Heart left ventricle (tissue), 16 donors: ENCODE results near the gene CAPN9. TPM values are rescaled to one million over a fixed set of nuclear protein-coding genes. Genes with fewer than 3 reads are reported as not detected.
A peak's percentile ranks its signal among the peaks of the same experiment; 100 is the strongest.

Experiments
- ATAC-seq, 4 donors: fragments of 200-7000 bp; cut with Tn5 transposase; one replicate each; pipeline ENCODE4 v1.9.1; 2020 to 2022; ENCODE audit warnings: moderate library complexity in 4 of 4, mild to moderate bottlenecking in 3 of 4, moderate number of reproducible peaks in 1 of 4
- DNase-seq, 5 donors: peaks; one replicate each; pipeline ENCODE4 v3.0.0-alpha.2; 2020
- H3K27ac ChIP-seq, 12 donors: fragments of 200-600 bp; sonication (generic) in 4 of 12; one replicate each; pipeline versions ENCODE4 v1.5.0 to v1.8.0; 2016 to 2022; ENCODE audit warnings: mild to moderate bottlenecking in 2 of 12
- H3K27me3 ChIP-seq, 9 donors: fragments of 200-600 bp; sonication (generic) in 2 of 9; one replicate each; pipeline versions ENCODE4 v1.5.1 to v1.8.0; 2016 to 2022; ENCODE audit warnings: mild to moderate bottlenecking in 3 of 9
- H3K36me3 ChIP-seq, 9 donors: fragments of 200-600 bp; sonication (generic) in 2 of 9; one replicate each; pipeline versions ENCODE4 v1.5.0 to v1.8.0; 2018 to 2022; ENCODE audit warnings: mild to moderate bottlenecking in 2 of 9
- H3K4me1 ChIP-seq, 12 donors: fragments of 200-600 bp; sonication (generic) in 4 of 12; one replicate each; pipeline versions ENCODE4 v1.5.0 to v1.8.0; 2016 to 2022; ENCODE audit warnings: mild to moderate bottlenecking in 3 of 12
- H3K4me3 ChIP-seq, 12 donors: fragments of 200-600 bp; sonication (generic) in 4 of 12; one replicate each; pipeline versions ENCODE4 v1.5.0 to v1.8.0; 2017 to 2022; ENCODE audit warnings: mild to moderate bottlenecking in 9 of 12, moderate library complexity in 4 of 12
- H3K9me3 ChIP-seq, 12 donors: fragments of 200-600 bp; sonication (generic) in 4 of 12; one replicate each; pipeline versions ENCODE4 v1.5.0 to v1.8.0; 2016 to 2022; ENCODE audit warnings: mild to moderate bottlenecking in 1 of 12
- POLR2A ChIP-seq, 2 donors: fragments of 450-650 bp; IDR thresholded peaks; one replicate each; pipeline ENCODE4 v1.6.1; 2017; ENCODE audit warnings: antibody characterized with exemption in 2 of 2, mild to moderate bottlenecking in 2 of 2, moderate library complexity in 2 of 2
- WGBS, 4 donors: extraction: QIAGEN DNeasy Blood & Tissue Kit in 2 of 4; methylation state at CpG; one replicate each; pipeline versions ENCODE4 v1.1.5 to v1.1.7; 2013 to 2018; 5-methylcytosine and 5-hydroxymethylcytosine counted together
- intact Hi-C, 10 donors: fragments of 100-400 bp; cut with DNase I; formaldehyde crosslinking; loops; one replicate each; pipeline versions ENCODE4 v1.11.1 to v1.14.2; 2022
- polyA plus RNA-seq, 2 donors: library from polyadenylated mRNA; stranded (reverse); fragments of 200-250 nt; gene quantifications; one replicate each; pipeline ENCODE4 v1.2.3, GENCODE V29; 2013
- total RNA-seq, 9 donors: library from RNA; depleted of rRNA in 2 of 9; stranded (reverse); fragments of >200 nt in 2 of 9; fragmentation: NEBNext Ultra II Directional in 3 of 9; extraction: Animal tissue kit (Norgen Biotek cat#: 25700) in 3 of 9; gene quantifications; one replicate each; pipeline versions ENCODE4 v1.1.0 to v1.2.4, GENCODE V29; 2016 to 2023
- TF ChIP-seq, protein P1 (sequence below), 12 donors: fragments of 200-600 bp; sonication (generic) in 4 of 12; IDR thresholded peaks; one replicate each; pipeline versions ENCODE4 v1.5.0 to v1.8.0; 2018 to 2022; ENCODE audit warnings: antibody characterized with exemption in 12 of 12, mild to moderate bottlenecking in 5 of 12
- donor health status: ischemic (EF 13 %, LVEDD 7.1; RV severe dilation, severe dysfunction).
- donor health status: healthy with polysubstance abuse.
- donor health status: DM: no; HTN: yes; CAD: no.
- donor health status: DM: no; HTN: no; CAD: no.
- donor health status: ischemic (EF 25% LVEDD 6.9; RV normal size, moderate dysfunction).
- donor health status: ischemic (EF 25% LVEDD 5.7; RV mildly dilated, moderate dysfunction).
- donor health status: healthy.
- donor health status: DM: yes; HTN: yes; CAD: no.
- donor health status: ischemic (EF 35%, LVEDD 5.7; RV mildly dilated, moderate dysfunction).
- donor health status: nonischemic (EF 11% LVEDD 7.7; RV severe dilation, severe dysfunction).
- donor health status: DM: yes; HTN: yes; CAD: no.
- donor health status: PGD.
- donor health status: ischemic (EF 29% LVEDD 5.4; RV normal size, mild dysfunction).
- donor health status: nonischemic (EF 23%, LVEDD 6.1; RV moderate dilation, normal function).

Gene CAPN9
- total and polyA plus RNA-seq, 11 donors: 0.04 to 0.31 (median 0.17) TPM; not detected in 7

DNA sequence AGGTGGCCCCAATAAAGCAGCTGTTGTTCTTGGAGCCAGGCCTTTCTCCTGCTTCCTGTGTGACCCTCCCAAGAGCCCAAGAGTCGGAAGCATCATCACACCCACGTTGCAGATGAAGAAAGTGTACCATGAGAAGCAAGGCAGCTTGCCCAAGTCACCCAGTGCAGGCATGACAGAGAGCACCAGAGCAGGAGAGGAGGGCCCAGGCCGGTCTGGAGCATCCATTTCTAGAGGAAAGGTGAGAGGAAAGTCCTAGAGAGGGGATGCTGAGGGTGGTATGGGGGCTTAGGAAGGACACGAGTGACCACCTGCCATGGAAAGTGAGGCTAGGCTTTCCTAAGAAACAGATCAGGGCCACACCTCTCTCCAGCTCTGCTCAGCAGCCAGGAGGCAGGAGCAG lies 74.2 kb downstream of the CAPN9 start:
- intact Hi-C loops: loop anchor here in 2 of 10 donors (5.0 to 10.0 kb wide), 2 partner anchors 46 to 53 kb away; partner anchors contain the start of gene C1orf198 (in 1 of the 2)
- no peak for ATAC-seq
- Histone ChIP-seq H3K27ac (peak overlapping the region in 5 of 12 donors; percentile 47 to 91 (median 77)), H3K27me3 (no peaks in the 10 kb centered on the region), H3K9me3 (no peaks in the 10 kb centered on the region), H3K4me3 (no peak overlapping the region), H3K4me1 (peaks cover 4 to 68% (median 44%) of the 10 kb centered on the region in 12 donors), H3K36me3 (no peaks in the 10 kb centered on the region)
- WGBS, 4 donors: 66 to 78% (median 71%) methylated on average over 4 of the region's 4 CpGs
- TF ChIP-seq, protein P1, sequence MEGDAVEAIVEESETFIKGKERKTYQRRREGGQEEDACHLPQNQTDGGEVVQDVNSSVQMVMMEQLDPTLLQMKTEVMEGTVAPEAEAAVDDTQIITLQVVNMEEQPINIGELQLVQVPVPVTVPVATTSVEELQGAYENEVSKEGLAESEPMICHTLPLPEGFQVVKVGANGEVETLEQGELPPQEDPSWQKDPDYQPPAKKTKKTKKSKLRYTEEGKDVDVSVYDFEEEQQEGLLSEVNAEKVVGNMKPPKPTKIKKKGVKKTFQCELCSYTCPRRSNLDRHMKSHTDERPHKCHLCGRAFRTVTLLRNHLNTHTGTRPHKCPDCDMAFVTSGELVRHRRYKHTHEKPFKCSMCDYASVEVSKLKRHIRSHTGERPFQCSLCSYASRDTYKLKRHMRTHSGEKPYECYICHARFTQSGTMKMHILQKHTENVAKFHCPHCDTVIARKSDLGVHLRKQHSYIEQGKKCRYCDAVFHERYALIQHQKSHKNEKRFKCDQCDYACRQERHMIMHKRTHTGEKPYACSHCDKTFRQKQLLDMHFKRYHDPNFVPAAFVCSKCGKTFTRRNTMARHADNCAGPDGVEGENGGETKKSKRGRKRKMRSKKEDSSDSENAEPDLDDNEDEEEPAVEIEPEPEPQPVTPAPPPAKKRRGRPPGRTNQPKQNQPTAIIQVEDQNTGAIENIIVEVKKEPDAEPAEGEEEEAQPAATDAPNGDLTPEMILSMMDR (IDR thresholded peaks at IDR 0.05): no peak
- TF ChIP-seq POLR2A (IDR thresholded peaks at IDR 0.05): no peak
- no peak for DNase-seq

DNA sequence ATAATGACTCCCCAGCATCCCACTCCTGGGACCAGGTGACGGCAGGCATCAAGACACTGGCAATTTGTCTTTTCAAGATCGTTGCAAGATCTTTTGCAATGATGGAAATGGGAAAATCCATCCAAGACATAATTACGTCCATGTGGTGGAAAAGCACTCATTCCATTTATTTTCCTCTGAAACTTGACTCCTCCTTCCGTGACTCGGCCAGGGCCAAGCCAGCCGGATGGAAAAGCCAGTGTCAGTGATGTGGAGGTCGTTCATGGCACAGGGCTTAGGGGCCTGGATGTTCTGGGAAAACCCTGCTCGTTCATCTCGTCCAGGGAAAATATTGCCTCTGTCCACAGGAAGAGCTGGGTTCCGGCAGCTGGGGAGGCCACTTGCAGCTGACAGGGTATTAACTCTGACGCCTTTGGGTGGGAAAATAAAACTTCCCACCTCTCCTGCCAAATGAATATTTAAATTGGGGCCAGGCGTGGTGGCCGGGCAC lies 74.9 kb downstream of the CAPN9 start:
- 62 to 78% (median 68%) methylated on average over 11 to 13 of the region's 13 CpGs for WGBS, 4 donors
- Histone ChIP-seq H3K27ac (peak overlapping the region in 8 of 12 donors; percentile 12 to 94 (median 84)), H3K9me3 (no peaks in the 10 kb centered on the region), H3K4me3 (no peak overlapping the region), H3K4me1 (peaks cover 4 to 76% (median 51%) of the 10 kb centered on the region in 12 donors), H3K27me3 (no peaks in the 10 kb centered on the region), H3K36me3 (no peaks in the 10 kb centered on the region)
- DNase-seq: peak in 3 of 5 donors; percentile 64 to 71 (median 64)
- intact Hi-C loops: loop anchor here in 2 of 10 donors (5.0 to 10.0 kb wide), 2 partner anchors 45 to 53 kb away; partner anchors contain the start of gene C1orf198 (in 1 of the 2)
- no peak for TF ChIP-seq POLR2A (IDR thresholded peaks at IDR 0.05)
- TF ChIP-seq, protein P1 (IDR thresholded peaks at IDR 0.05): no peak
- peak in 2 of 4 donors; percentile 40 to 43 for ATAC-seq

DNA sequence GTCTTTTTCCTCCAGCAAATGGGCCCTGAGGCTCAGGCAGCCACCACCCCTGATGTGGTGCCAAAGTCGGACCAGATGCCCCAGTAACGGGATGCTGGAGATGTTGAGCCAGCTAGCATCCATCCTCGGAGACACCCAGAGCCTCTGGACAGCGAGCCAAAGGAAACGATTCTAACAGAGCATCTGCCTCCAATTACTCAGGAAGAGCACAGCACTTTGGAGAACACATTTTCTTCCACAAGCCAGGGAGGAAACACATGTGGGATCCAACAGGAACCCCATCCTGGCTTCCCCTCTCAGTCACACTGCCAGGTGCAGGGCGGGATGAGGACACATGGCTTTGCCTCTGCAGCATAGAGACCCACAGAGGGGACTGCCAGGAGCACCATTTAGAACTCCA lies 76.2 kb downstream of the CAPN9 start:
- Histone ChIP-seq H3K27ac (peak overlapping the region; percentile 17 to 94 (median 82)), H3K36me3 (no peaks in the 10 kb centered on the region), H3K9me3 (no peaks in the 10 kb centered on the region), H3K4me3 (no peak overlapping the region), H3K27me3 (no peaks in the 10 kb centered on the region), H3K4me1 (peaks cover 4 to 88% (median 64%) of the 10 kb centered on the region in 12 donors)
- 18 to 50% (median 36%) methylated on average over 6 of the region's 6 CpGs for WGBS, 4 donors
- no peak for TF ChIP-seq POLR2A (IDR thresholded peaks at IDR 0.05)
- TF ChIP-seq, protein P1 (IDR thresholded peaks at IDR 0.05): no peak
- peak in 4 of 5 donors; percentile 51 to 68 (median 62) for DNase-seq
- intact Hi-C loops: loop anchor here in 2 of 10 donors (5.0 to 10.0 kb wide), 2 partner anchors 44 to 51 kb away; partner anchors contain the start of gene C1orf198 (in 1 of the 2)
- ATAC-seq: peak in 3 of 4 donors; percentile 7 to 59 (median 11)

DNA sequence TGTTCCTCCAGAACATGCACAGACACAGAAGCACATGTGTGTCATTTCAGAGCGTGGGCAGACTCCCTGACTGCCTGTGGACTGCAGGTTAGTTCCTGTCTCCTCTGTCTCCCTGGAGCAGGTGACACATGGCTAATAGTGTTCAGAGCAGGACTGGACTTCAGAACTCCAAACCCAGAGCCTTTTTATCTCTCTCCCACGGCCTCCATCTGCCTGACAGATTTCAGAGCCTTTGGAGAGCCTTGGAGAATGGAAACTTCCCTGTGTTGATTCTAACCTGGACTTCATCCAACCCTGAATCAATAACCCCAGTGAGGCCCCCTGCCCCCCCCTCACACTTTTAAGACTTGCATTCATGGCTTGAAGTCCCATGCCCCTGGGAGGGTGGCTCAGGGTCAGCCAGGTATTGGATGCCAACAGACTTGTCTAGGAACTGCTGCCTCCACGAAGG lies 76.8 kb downstream of the CAPN9 start:
- peaks cover 4 to 89% (median 64%) of the 10 kb centered on the region in 12 donors for H3K4me1 ChIP-seq
- TF ChIP-seq, protein P1 (IDR thresholded peaks at IDR 0.05): no peak
- TF ChIP-seq POLR2A (IDR thresholded peaks at IDR 0.05): no peak
- no peak for ATAC-seq

More for the DNA sequence above, 76.8 kb downstream of the CAPN9 start:
- Histone ChIP-seq H3K27ac (peak overlapping the region; percentile 78 to 94 (median 82)), H3K4me3 (no peak overlapping the region), H3K27me3 (no peaks in the 10 kb centered on the region), H3K9me3 (no peaks in the 10 kb centered on the region), H3K36me3 (no peaks in the 10 kb centered on the region)
- no peak for DNase-seq
- intact Hi-C loops: loop anchor here in 3 of 10 donors (2.0 to 10.0 kb wide), 3 partner anchors 39 to 51 kb away; partner anchors contain the start of gene C1orf198 (in 1 of the 3)
- WGBS, 4 donors: 44 to 55% (median 44%) methylated on average over 3 of the region's 3 CpGs
